T-helper 1 cell treated with Interleukin-12 subunit alpha and Interleukin-12 subunit beta and Interleukin-4 antibody, amounts not matched to agents 30 μg/mL and 1 μg/mL, for 36 hours (primary cell): ENCODE results near the gene TGFA.

Source experiments
- H3K27ac Mint-ChIP-seq: one replicate; pipeline ENCODE4 v1.8.0; 2021; ENCODE audit warnings: mild to moderate bottlenecking, mixed read lengths
- H3K27me3 Mint-ChIP-seq: one replicate; pipeline ENCODE4 v1.8.0; 2021; ENCODE audit warnings: low read depth, mixed read lengths
- H3K36me3 Mint-ChIP-seq: one replicate; pipeline ENCODE4 v1.8.0; 2021; ENCODE audit warnings: low read depth, mixed read lengths
- H3K4me1 Mint-ChIP-seq: one replicate; pipeline ENCODE4 v1.8.0; 2021; ENCODE audit warnings: low read depth, mixed read lengths
- H3K4me3 Mint-ChIP-seq: one replicate; pipeline ENCODE4 v1.8.0; 2021; ENCODE audit warnings: mild to moderate bottlenecking, moderate library complexity, mixed read lengths
- H3K9me3 Mint-ChIP-seq: one replicate; pipeline ENCODE4 v1.8.0; 2021; ENCODE audit warnings: mixed read lengths

TGFA gene

DNA sequence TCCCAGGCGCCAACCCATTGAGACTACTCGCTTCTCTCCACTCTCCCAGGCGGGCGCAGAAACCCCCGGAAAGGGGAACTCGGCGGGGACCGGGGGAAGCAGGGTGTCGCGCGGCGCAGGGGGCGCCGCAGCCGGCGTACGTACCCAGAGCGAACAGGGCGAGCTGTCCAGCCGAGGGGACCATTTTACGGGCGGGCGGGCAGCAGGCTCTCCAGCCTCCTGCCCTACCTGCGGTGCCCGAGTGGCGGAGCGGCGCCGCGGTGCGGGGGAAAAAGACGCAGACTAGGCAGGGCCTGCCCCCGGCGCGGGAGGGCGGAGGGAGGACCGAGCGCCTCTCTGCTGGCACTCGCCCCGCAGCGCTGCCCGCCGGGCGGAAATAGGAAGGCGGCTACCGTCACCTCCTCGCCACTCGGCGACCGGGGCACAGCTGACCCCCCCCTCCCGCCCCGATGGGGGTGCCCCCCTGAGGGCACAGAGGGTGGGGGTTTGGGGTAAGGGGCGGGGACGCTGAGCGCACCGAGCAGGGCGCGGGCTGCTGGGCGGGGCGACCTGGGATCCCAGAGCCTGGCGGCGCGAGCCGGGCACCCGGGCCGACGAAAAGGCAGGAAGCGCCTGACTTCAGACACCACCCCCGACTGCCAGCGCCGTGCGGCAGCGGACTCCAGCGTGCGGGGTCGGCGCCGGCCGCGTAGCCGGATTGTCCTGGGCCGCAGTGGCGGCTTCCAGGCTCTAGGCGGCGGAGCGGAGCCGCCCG, at the start of gene TGFA:
TGFA (minus strand) TSS at position 243 of the 754 bp plus-strand sequence; CDS start at position 184, 59 bp downstream.
- no peaks in the 10 kb centered on the region for H3K36me3 Mint-ChIP-seq
- peaks cover 73% of the 10 kb centered on the region for H3K27me3 Mint-ChIP-seq
- H3K4me3 Mint-ChIP-seq: peak within 1 kb of the TSS; percentile 71
- H3K4me1 Mint-ChIP-seq: peaks cover 14% of the 10 kb centered on the region
- H3K9me3 Mint-ChIP-seq: no peaks in the 10 kb centered on the region
- H3K27ac Mint-ChIP-seq: no peak within 1 kb of the TSS

DNA sequence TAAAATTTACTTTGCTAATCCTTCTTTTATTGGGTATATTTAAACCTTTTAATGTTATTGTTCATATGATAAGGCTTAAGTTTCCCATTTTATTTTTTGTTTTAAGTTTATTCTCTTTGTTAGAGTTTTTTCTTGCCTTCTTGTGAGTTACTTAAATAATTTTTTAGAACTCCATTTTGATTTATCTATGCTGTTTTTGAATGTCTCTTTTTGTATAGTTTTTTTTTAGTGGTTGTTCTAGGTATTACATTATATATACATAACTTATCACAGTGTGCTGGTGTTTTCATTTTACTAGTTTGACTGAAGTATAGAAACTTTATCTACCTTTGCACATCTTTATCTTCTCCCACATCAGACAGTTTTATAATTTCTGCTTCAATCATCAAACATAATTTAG, 49.4 kb upstream of the TGFA start:
- H3K27ac Mint-ChIP-seq: no peak overlapping the region
- no peak overlapping the region for H3K4me3 Mint-ChIP-seq
- no peaks in the 10 kb centered on the region for H3K36me3 Mint-ChIP-seq
- peaks cover 38% of the 10 kb centered on the region for H3K27me3 Mint-ChIP-seq
- H3K9me3 Mint-ChIP-seq: peaks cover 2% of the 10 kb centered on the region
- no peaks in the 10 kb centered on the region for H3K4me1 Mint-ChIP-seq

DNA sequence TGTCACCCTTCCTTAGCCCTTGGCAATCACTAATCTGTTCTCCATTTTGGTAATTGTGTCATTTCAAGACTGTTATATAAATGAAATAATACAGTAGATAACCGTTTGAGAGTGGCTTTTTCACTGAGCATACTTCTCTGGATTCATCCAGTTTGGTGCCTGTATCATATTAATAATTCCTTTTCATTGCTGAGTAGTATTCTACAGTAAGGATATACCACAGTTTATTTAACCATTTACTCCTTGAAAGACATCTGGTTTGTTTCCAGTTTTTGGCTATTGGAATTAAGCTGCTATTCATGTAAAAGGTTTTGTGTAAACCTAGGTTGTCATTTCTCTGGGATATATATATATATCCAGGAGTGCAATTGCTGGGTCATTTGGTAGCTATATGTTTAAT, 44.6 kb upstream of the TGFA start:
- Mint-ChIP-seq H3K27ac (no peak overlapping the region), H3K36me3 (no peaks in the 10 kb centered on the region), H3K4me1 (no peaks in the 10 kb centered on the region), H3K9me3 (peaks cover 3% of the 10 kb centered on the region), H3K4me3 (no peak overlapping the region), H3K27me3 (peaks cover 25% of the 10 kb centered on the region)

DNA sequence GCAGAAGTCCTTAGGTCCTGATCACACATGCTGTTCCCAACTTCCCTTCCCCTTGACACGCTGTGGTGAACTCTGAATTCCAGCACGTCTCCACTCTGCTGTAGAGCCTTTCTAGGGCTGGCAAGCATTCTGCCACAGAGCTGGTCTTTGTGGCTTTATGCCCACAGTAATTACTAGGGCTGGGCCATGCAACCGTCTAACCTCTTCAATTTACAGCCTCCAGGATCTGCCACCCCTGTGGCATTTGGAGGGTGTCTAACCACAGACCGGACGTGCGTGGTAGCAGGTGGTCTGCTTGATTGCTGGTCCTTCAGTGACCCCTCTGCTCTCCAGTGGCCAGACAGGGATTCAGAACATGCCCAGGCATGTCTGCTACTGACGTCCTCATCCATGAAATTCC, 43.1 kb upstream of the TGFA start:
- no peaks in the 10 kb centered on the region for H3K36me3 Mint-ChIP-seq
- H3K4me1 Mint-ChIP-seq: no peaks in the 10 kb centered on the region
- no peak overlapping the region for H3K27ac Mint-ChIP-seq
- H3K9me3 Mint-ChIP-seq: peaks cover 3% of the 10 kb centered on the region
- H3K27me3 Mint-ChIP-seq: peaks cover 15% of the 10 kb centered on the region
- no peak overlapping the region for H3K4me3 Mint-ChIP-seq

DNA sequence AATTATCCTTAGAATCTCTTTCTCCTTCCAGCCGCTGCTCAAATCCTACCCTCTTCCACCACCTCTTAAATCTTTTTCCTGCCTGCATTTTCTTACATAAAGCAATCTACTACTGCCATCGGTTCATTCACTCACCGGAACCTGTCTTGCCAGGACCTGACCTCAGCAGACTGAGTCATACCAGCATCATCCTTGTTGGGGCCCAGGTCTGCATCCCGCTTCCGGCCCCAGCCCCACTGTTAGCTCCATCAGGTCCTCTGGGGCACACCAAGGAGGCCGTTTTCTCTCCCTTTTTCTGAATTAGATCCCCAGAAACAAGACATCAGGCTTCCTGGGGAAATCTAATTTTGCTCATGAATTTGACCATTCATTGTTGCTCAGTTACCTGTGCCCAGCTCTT, 42.7 kb upstream of the TGFA start:
- Mint-ChIP-seq H3K4me1 (no peaks in the 10 kb centered on the region), H3K27me3 (peaks cover 15% of the 10 kb centered on the region), H3K27ac (no peak overlapping the region), H3K9me3 (peaks cover 3% of the 10 kb centered on the region), H3K36me3 (no peaks in the 10 kb centered on the region), H3K4me3 (no peak overlapping the region)

DNA sequence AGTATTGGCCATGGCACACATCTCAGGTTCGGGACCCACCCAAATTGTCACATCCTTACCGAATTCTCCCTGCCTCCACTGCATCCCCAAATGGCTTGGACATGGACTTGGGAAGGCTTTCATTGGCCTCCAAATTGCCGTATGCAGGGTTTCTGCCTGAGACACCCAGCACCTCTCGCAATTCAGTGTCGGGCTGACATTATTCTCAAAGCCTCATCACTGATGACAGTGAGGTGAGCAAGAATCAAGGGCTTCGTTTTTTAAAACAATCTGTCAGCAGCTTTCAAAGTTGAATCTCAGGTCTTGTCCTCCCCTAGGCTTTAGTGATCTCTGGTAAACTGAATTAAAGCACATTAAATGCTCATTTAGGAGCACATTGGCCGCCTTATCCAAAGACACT, 29.5 kb upstream of the TGFA start:
- Mint-ChIP-seq H3K27me3 (peaks cover 4% of the 10 kb centered on the region), H3K36me3 (no peaks in the 10 kb centered on the region), H3K4me1 (no peaks in the 10 kb centered on the region), H3K27ac (no peak overlapping the region), H3K9me3 (no peaks in the 10 kb centered on the region), H3K4me3 (no peak overlapping the region)

DNA sequence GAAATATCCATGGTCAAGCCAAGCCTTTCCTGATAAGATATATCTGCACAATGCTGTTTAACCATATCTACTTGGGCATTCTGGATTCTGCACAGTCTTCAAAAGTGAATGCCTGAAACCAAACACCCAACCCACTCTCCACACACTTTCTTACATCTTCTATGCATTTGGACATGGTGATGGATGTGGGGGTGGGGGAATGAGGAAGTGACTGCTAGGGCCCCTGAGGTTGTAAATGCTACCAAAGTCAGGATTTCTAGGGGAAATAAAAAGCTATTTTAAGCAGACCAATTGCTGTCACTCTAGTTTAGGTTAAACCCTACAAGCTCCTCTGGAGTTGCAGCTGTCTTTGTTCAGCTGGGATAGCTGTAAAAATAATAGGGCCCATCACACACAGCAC, 26.7 kb upstream of the TGFA start:
- Mint-ChIP-seq H3K27me3 (peaks cover 19% of the 10 kb centered on the region), H3K27ac (no peak overlapping the region), H3K9me3 (no peaks in the 10 kb centered on the region), H3K36me3 (no peaks in the 10 kb centered on the region), H3K4me1 (no peaks in the 10 kb centered on the region), H3K4me3 (no peak overlapping the region)

DNA sequence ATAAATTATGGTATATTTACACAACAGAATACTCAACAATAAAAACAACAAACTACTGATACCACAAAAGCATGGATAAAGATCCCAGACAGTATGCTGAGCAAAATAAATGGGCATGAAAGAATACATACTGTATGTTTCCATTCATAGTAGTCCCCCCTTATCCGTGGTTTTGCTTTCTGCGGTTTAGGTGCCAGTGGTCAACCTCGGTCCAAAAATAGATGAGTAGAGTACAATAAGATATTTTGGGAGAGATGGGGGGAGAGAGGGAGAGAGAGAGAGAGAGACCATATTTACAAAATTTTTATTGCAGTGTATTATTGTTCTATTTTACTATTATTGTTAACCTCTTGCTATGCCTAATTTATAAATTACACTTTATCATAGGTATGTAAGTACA, 21.0 kb upstream of the TGFA start:
- Mint-ChIP-seq H3K4me3 (no peak overlapping the region), H3K27ac (no peak overlapping the region), H3K36me3 (no peaks in the 10 kb centered on the region), H3K27me3 (peaks cover 44% of the 10 kb centered on the region), H3K4me1 (peaks cover 3% of the 10 kb centered on the region), H3K9me3 (no peaks in the 10 kb centered on the region)

DNA sequence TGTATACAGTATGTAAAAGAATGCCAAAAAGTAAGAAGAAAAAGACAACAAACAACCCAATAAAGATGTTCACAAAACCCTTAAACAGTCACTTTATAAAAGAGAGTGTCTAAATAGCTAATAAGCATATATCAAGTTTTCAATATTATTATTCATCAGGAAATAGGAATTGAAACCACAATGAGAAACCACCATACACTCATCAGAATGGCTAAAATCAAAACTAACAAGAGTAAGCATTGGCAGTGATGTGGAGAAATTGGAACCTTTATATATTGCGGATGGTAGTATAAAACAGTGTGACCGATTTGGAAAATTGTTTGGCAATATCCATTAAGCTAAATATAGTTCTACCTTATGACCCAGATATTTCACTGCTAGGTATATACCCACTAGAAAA, 20.5 kb upstream of the TGFA start:
- Mint-ChIP-seq H3K27me3 (peaks cover 44% of the 10 kb centered on the region), H3K36me3 (no peaks in the 10 kb centered on the region), H3K27ac (no peak overlapping the region), H3K9me3 (no peaks in the 10 kb centered on the region), H3K4me3 (no peak overlapping the region), H3K4me1 (peaks cover 3% of the 10 kb centered on the region)

DNA sequence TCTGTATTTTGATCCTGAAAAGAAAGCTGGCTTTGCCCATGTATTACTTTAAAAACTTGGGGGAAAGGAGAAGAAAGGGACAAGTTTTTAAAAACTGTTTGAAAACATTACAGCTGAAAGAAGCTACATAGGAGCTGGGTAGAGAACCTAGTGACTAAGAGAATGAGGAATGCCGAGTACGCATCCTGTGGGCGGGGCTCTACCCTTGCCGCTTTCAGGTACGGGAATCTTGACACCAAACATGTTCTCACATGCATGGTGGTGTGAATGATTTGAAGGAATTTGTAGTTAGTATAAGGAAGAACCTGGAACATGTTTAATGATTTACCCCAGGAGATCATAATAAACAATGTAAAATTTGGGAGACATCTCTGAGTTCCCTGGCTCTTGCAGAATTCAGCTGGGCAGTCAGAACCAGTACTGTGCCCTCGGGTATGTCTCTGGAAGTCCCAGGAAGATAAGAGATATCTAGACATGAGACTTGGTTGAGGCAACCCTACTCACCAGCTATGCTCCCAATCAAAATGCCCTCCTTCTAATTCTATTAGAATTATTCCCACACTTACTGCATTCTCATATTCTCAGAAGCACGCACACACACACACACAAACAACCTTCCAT, 16.5 kb upstream of the TGFA start:
- H3K9me3 Mint-ChIP-seq: no peaks in the 10 kb centered on the region
- H3K27ac Mint-ChIP-seq: no peak overlapping the region
- H3K4me3 Mint-ChIP-seq: no peak overlapping the region
- peaks cover 3% of the 10 kb centered on the region for H3K4me1 Mint-ChIP-seq
- H3K36me3 Mint-ChIP-seq: no peaks in the 10 kb centered on the region
- peaks cover 27% of the 10 kb centered on the region for H3K27me3 Mint-ChIP-seq

DNA sequence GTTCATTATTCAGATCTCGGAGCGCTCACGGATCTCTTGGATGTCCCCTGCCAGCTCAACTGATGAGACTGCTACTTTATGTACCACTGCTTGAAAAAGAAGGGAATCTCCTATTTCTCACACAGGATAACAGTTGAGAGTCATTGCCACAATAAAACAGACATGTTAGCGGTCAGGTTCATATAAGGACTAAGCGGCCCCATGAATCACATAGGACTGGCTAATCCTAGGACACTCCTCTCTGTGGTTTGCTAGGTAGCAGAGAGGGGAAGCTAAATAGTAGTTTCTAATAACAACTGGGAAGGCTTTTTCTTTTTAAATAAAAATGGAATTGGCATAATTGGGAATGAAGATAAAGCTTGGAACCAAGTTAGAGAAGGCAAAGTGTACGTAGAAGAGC, 15.9 kb upstream of the TGFA start:
- Mint-ChIP-seq H3K9me3 (no peaks in the 10 kb centered on the region), H3K36me3 (no peaks in the 10 kb centered on the region), H3K4me3 (no peak overlapping the region), H3K4me1 (peaks cover 3% of the 10 kb centered on the region), H3K27ac (no peak overlapping the region), H3K27me3 (peaks cover 21% of the 10 kb centered on the region)

DNA sequence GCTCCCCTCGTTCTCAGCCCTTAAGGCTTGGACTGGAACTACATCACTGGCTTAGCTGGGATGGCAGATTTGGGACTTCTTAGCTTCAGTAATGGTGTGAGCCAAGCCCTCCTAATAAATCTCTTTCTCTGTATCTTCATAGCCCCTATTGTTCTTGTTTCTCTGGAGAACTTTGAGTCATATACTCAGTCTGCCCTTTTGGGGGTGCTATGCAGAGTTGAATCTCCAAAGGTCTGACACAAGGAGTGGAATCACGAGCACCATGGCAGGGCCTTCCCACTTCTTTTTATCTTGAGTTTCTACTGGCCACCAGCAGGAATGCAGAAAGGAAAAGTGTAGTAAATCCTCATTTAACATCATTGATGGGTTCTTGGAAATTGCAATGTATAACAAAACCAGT, 13.3 kb upstream of the TGFA start:
- no peaks in the 10 kb centered on the region for H3K4me1 Mint-ChIP-seq
- H3K27ac Mint-ChIP-seq: no peak overlapping the region
- no peak overlapping the region for H3K4me3 Mint-ChIP-seq
- peaks cover 7% of the 10 kb centered on the region for H3K27me3 Mint-ChIP-seq
- H3K9me3 Mint-ChIP-seq: no peaks in the 10 kb centered on the region
- no peaks in the 10 kb centered on the region for H3K36me3 Mint-ChIP-seq

DNA sequence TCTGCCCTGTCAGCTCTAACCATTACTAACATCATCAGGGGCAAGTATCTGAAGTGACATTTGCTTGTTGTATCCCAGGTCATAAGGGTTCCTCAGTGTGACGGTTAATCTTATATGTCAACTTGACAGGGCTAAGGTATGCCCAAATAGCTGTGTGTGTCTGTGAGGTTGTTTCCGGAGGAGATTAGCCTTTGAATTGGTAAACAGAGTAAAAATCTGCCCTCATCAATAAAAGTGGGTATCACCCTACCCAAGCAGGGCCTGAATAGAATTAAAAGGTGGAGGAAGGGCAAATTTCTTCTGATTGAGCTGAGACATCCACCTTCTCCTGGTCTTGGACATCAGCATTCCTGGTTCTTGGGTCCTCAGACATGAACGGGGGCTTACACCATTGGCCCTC, 12.8 kb upstream of the TGFA start:
- Mint-ChIP-seq H3K27ac (no peak overlapping the region), H3K27me3 (peaks cover 7% of the 10 kb centered on the region), H3K4me3 (no peak overlapping the region), H3K36me3 (no peaks in the 10 kb centered on the region), H3K9me3 (no peaks in the 10 kb centered on the region), H3K4me1 (no peaks in the 10 kb centered on the region)

DNA sequence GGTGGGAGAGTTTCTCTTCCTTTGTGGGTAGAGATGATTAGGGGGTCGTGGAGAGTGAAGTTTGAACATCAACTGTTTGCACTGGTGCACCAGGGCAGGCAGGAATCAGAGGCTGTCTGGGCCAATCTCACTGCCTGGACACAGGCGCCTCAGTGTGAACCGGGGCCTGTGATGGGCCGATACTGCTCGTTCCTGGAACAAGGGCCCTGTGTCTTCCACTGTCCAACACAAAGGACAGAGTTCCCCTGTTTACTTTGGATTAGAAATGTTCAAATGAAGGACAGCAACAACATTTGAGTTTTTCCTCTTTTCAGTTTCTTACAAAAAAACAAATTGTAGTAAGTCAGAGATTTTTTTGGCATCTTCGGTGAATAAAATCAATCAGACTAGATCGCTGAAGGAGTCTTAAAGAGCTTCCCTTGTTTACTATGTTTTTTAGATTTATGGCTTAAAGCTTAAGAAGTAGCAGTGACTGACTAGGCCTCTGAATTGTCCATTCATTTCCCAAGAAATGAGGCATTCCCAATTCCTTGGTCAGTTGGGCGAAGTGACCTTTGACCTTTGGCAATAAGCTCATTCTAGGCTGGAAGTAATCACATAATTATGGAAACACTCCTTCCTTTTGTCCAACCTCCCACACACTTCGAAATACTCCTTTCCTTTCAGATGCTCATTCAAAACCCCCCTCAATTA, 11.6 kb upstream of the TGFA start:
- no peaks in the 10 kb centered on the region for H3K36me3 Mint-ChIP-seq
- H3K27ac Mint-ChIP-seq: no peak overlapping the region
- no peak overlapping the region for H3K4me3 Mint-ChIP-seq
- no peaks in the 10 kb centered on the region for H3K4me1 Mint-ChIP-seq
- H3K27me3 Mint-ChIP-seq: peaks cover 7% of the 10 kb centered on the region
- H3K9me3 Mint-ChIP-seq: no peaks in the 10 kb centered on the region

DNA sequence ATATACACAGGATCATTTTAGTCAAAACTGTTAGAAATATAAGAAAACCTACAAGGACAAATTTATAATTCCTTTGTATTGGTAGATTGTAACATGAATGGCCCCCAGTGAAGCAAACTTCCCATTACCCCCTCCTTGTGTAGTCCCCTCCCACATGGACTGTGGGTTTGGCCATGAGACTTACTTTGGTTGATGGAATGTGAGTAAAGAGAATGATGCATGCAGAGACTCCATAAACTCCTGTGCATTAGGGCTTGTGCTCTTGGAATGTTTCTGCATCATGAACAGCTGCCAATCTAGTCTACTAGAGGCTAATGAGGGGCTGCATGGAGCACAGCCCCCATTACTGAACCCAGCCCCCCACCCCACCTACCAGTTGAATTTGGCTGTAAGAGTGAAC, 8.3 kb upstream of the TGFA start:
- H3K27me3 Mint-ChIP-seq: peaks cover 24% of the 10 kb centered on the region
- H3K4me3 Mint-ChIP-seq: no peak overlapping the region
- no peak overlapping the region for H3K27ac Mint-ChIP-seq
- H3K36me3 Mint-ChIP-seq: no peaks in the 10 kb centered on the region
- no peaks in the 10 kb centered on the region for H3K9me3 Mint-ChIP-seq
- no peaks in the 10 kb centered on the region for H3K4me1 Mint-ChIP-seq
